GM10847 (cell line): ENCODE results near the gene GOLIM4.

ENCODE experiments used
- POLR2A ChIP-seq: IDR thresholded peaks from 2 replicates; pipeline ENCODE4 v1.6.1; 2011; ENCODE audit not compliant: insufficient read length; ENCODE audit errors: extremely low read depth

GOLIM4 gene

DNA sequence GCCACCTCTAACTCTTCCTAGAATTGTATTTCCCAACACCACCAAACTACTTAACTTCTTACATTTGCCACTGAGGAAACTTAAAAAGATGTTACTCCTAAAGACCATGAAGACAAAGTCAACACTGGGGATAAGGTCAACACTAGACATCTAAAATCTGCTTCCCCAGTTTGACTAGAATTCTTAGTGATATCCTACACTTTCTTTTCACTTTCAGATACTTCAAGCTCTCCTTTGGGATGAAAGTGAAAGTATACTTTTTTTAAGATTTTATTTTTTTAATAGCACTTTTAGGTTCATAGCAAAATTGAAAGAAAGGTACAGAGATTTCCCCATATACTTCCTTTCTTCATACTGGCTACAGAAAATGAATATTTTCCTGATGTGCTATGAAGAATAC, 32.6 kb downstream of the GOLIM4 start:
- TF ChIP-seq POLR2A = no peak

DNA sequence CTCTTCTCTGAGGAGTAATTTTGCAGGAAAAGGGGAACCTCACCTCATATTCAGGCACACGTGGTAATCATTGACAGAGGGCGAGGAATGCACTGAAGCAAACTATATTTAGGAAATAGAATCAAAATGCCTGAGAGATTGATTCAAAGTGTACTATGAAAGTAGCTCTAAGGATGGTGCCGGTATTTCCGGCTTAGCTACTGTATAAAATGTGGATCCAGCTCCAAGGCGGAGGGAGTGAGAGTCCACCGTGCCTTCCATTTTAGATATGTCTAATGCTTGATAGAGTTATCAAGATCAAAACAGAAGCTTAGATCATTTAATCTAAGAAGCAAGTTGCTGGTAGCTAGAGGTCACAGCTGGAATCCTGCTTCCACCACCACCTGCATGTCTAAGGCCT, 33.0 kb downstream of the GOLIM4 start:
- TF ChIP-seq POLR2A = no peak

- no peak for TF ChIP-seq POLR2A
Measured at GRCh38 chr3:168061332-168061996, 34.3 kb downstream of the GOLIM4 start.

DNA sequence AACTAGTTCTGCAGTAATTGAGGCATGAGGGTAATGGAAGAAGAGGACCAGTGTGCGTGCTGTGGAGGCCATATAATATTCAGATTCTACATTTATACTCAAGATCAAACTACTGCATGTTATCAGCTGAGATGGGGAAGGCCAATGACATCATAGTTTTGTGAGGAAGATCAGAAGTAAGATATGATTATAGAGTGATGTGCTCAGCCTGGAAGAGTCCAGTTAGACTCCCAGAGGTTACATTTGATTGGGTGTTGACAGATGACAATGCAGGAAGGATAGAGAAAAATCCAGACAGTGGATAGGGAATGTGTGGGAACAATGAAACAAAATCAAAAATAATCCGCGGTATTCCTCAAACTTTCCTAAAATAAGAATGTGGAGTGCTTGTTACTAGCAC, 35.4 kb downstream of the GOLIM4 start:
- TF ChIP-seq POLR2A = no peak

- no peak for TF ChIP-seq POLR2A
Measured at GRCh38 chr3:168058481-168058880, 37.2 kb downstream of the GOLIM4 start.

GRCh38 chr3:168054447-168054846, 41.3 kb downstream of the GOLIM4 start:
- no peak for TF ChIP-seq POLR2A

DNA sequence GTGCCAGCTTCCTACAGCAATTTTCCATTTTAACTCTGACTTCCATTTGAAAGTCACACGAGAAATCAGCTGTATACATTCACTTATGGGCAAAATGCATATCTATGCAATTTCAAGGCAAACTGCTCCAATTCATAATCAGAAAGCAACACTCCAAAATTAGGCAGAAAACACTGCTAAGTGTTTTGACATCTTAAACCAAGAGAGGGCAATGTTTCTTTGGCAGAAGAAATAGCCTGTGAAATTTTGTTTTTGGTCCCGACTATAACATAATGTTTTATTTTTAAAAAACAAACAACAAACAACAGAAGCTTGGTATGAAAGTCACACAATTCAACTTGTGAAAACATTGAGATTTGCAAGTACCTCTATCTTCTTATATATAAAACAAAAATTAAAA, 42.6 kb downstream of the GOLIM4 start:
- no peak for TF ChIP-seq POLR2A

DNA sequence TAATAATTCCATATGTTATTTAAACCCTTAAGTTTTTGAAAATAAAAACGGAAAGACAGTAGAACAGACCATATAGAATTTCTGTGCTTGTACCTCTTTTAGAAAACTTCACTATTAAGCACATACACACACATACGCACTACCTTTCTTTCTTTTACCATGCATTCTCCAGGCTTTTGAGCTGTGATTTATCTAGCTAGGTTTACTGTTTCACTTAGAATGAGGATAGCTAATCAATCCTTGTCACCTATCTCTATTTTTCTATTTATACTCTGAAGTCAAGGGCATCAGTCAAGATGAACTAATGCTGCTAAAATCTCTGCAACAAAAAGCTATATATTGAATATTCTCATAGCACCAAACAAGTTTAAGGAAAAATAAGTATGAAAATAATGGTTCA, 43.2 kb downstream of the GOLIM4 start:
- TF ChIP-seq POLR2A = no peak

- no peak for TF ChIP-seq POLR2A
Measured at GRCh38 chr3:168051531-168052471, 43.9 kb downstream of the GOLIM4 start.

DNA sequence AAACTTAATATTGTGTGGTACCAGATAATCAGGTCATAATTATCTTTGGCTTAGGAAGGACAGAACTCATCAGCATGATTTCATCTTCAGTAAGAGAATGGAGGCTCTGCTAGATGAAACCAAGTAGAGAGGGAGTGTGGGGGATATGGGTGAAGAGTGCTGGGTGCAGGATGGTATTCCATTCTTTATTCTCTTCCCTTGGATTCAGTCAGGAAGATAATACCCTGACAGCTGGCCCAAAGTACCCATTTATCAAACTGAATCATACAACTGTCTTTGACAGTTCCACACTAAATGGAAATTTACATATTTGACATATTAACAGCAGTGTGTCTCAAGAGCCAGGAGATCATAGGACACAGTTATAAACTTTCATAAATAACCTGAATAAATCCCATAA, 44.7 kb downstream of the GOLIM4 start:
- no peak for TF ChIP-seq POLR2A

GRCh38 chr3:168049367-168049974, 46.3 kb downstream of the GOLIM4 start:
- no peak for TF ChIP-seq POLR2A

GRCh38 chr3:168048414-168049330, 47.1 kb downstream of the GOLIM4 start:
- TF ChIP-seq POLR2A = no peak

- TF ChIP-seq POLR2A = no peak
Measured at GRCh38 chr3:168047936-168048335, 47.8 kb downstream of the GOLIM4 start.

DNA sequence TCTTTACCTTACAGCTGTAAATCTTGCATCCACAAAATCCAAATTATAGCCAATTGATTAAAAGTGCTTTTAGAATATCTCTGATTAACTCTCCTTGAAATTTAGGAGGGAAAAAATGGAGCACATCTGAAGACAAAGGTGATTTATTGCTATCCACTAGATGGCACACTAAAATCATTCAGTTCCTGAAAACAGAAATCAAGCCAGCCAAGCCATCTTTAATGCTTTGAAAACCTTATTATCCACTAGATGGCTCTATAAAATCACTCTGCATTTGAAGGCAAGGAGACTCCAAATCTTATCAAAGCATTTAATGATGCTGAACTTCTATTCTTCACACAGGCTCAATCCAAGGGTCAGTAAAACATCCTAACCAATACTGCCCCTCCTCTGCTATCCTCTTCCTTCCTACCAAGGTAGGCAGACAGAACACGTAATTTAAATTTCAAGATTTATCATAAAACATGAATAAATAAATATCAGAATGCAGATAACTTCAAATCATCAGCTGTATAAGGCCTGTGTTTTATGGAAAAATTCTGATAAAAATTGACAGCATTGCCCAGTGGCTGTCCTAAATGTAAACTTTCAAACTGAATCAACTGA, 48.4 kb downstream of the GOLIM4 start:
- no peak for TF ChIP-seq POLR2A

- no peak for TF ChIP-seq POLR2A
Measured at GRCh38 chr3:168044049-168044448, 51.7 kb downstream of the GOLIM4 start.

GRCh38 chr3:168040607-168041208, 55.0 kb downstream of the GOLIM4 start:
- TF ChIP-seq POLR2A = no peak
